Endothelial cell of umbilical vein (primary cell): Measurements from ENCODE around the gene DHRS1. TPM values are rescaled to one million over a fixed set of nuclear protein-coding genes. Genes with fewer than 3 reads are reported as not detected.

ENCODE experiments used
- Bru-seq: library from RNA; stranded (reverse); fragments of 400-500 nt; gene quantifications from one replicate; lab custom pipeline; 2021; lab: Mats Ljungman, UMichigan
- BruChase-seq, 2 experiments: library from RNA; stranded (reverse); fragments of 400-500 nt; gene quantifications; one replicate each; lab custom pipeline; 2021; lab: Mats Ljungman, UMichigan
- BruUV-seq: library from RNA; stranded (reverse); fragments of 400-500 nt; replicated peaks from 2 replicates; lab custom pipeline; 2021; lab: Mats Ljungman, UMichigan
- CTCF ChIA-PET: fragments of 300-600, 350-600 bp; sonication (Branson Sonifier 250); formaldehyde crosslinking; loops from one replicate; lab custom pipeline; 2021; ENCODE audit warnings: antibody characterized with exemption, inconsistent platforms; lab: Charles Lee
- POLR2A ChIA-PET: fragments of 300-600, 350-600 bp; sonication (Branson Sonifier 250); formaldehyde crosslinking; loops from one replicate; lab custom pipeline; 2021; ENCODE audit warnings: antibody characterized with exemption, inconsistent platforms; lab: Charles Lee
- DNase-seq: peaks from one replicate; pipeline ENCODE4 v3.0.0-alpha.2; 2011; ENCODE audit warnings: low read depth, low spot score
- FAIRE-seq: peaks from 2 replicates; lab custom pipeline; 2011; peaks lifted over from hg19 to GRCh38; lab: Jason Lieb, UNC
- H2AFZ ChIP-seq: 2 replicates; pipeline ENCODE4 v1.6.0; 2012; ENCODE audit warnings: low read depth, low read length, control low read depth, inconsistent platforms
- H3K27ac ChIP-seq: 2 replicates; pipeline ENCODE4 v1.5.1; 2011; ENCODE audit warnings: low read depth, mild to moderate bottlenecking, control low read depth, low read length, moderate library complexity; ENCODE audit not compliant: insufficient read depth
- H3K27me3 ChIP-seq, 2 experiments: 2 replicates each; pipeline versions ENCODE4 v1.6.0 to v1.6.1; 2011; ENCODE audit warnings: low read length in 2 of 2, mixed read lengths in 1 of 2; ENCODE audit not compliant: control insufficient read depth in 2 of 2, insufficient read depth in 2 of 2
- H3K36me3 ChIP-seq, 2 experiments: 2 replicates in 1 of 2; 3 replicates in 1 of 2; pipeline ENCODE4 v1.5.1; 2011; ENCODE audit warnings: low read length in 2 of 2, mild to moderate bottlenecking in 1 of 2, moderate library complexity in 1 of 2; ENCODE audit not compliant: control insufficient read depth in 2 of 2, insufficient read depth in 2 of 2; ENCODE audit errors: extremely low read depth in 1 of 2
- H3K4me1 ChIP-seq: 3 replicates; pipeline ENCODE4 v1.5.1; 2011; ENCODE audit warnings: mild to moderate bottlenecking, low read length; ENCODE audit not compliant: control insufficient read depth, insufficient read depth; ENCODE audit errors: extremely low read depth
- H3K4me2 ChIP-seq: 2 replicates; pipeline ENCODE4 v1.6.1; 2011; ENCODE audit warnings: low read length, control low read depth, mixed read lengths; ENCODE audit not compliant: insufficient read depth
- H3K4me3 ChIP-seq, 3 experiments: fragments of 200-600 bp in 1 of 3; sonication (generic), shearing (Covaris generic) in 1 of 3; replicated peaks in 1 of 3; 2 replicates each; pipeline ENCODE4 v1.5.1; 2011 to 2016; ENCODE audit warnings: control low read depth in 3 of 3, low read length in 3 of 3, mild to moderate bottlenecking in 2 of 3, inconsistent platforms in 1 of 3, low read depth in 1 of 3, moderate library complexity in 1 of 3; ENCODE audit not compliant: insufficient read depth in 1 of 3
- H3K79me2 ChIP-seq: 2 replicates; pipeline ENCODE4 v1.6.0; 2012; ENCODE audit warnings: low read length, inconsistent platforms; ENCODE audit not compliant: control insufficient read depth, insufficient read depth
- H3K9ac ChIP-seq: replicated peaks from 2 replicates; pipeline ENCODE3; 2011; ENCODE audit warnings: low read length, control low read depth; ENCODE audit not compliant: insufficient read depth; ENCODE audit errors: extremely low read depth
- H3K9me1 ChIP-seq: replicated peaks from 3 replicates; pipeline ENCODE4 v1.6.0; 2011; ENCODE audit warnings: mild to moderate bottlenecking, low read length; ENCODE audit not compliant: control insufficient read depth, insufficient read depth; ENCODE audit errors: extremely low read depth
- H3K9me3 ChIP-seq: replicated peaks from 2 replicates; pipeline ENCODE4 v1.5.1; 2012; ENCODE audit warnings: low read length, inconsistent platforms; ENCODE audit not compliant: control insufficient read depth, insufficient read depth
- H4K20me1 ChIP-seq: replicated peaks from 2 replicates; pipeline ENCODE3; 2011; ENCODE audit warnings: mild to moderate bottlenecking, low read length; ENCODE audit not compliant: control insufficient read depth, insufficient read depth; ENCODE audit errors: extremely low read depth
- EZH2 ChIP-seq: IDR thresholded peaks from 2 replicates; pipeline ENCODE4 v1.6.1; 2012; ENCODE audit warnings: borderline replicate concordance, low read depth, mild to moderate bottlenecking, moderate library complexity, low read length, inconsistent platforms; ENCODE audit not compliant: severe bottlenecking
- FOS ChIP-seq: IDR thresholded peaks from 2 replicates; pipeline ENCODE4 v1.6.1; 2011; ENCODE audit warnings: mild to moderate bottlenecking, low read length, moderate library complexity, borderline replicate concordance; ENCODE audit not compliant: insufficient read depth
- GATA2 ChIP-seq: IDR thresholded peaks from 2 replicates; pipeline ENCODE4 v1.7.0; 2011; ENCODE audit warnings: low read depth, mild to moderate bottlenecking, moderate library complexity, mixed read lengths, low read length; ENCODE audit not compliant: insufficient read length, insufficient read depth
- JUN ChIP-seq: IDR thresholded peaks from 2 replicates; pipeline ENCODE4 v1.6.1; 2011; ENCODE audit warnings: borderline replicate concordance, low read depth; ENCODE audit not compliant: insufficient read length, insufficient read depth
- MYC ChIP-seq: IDR thresholded peaks from one replicate; pipeline ENCODE4 v1.6.1; 2011; ENCODE audit warnings: mild to moderate bottlenecking, low read depth, low read length
- POLR2A ChIP-seq: IDR thresholded peaks from 2 replicates; pipeline ENCODE4 v1.6.1; 2012; ENCODE audit warnings: low read depth, mild to moderate bottlenecking, control low read depth, low read length
- POLR2AphosphoS5 ChIP-seq: IDR thresholded peaks from 2 replicates; pipeline ENCODE4 v1.6.1; 2012; ENCODE audit warnings: low read depth, mild to moderate bottlenecking, control low read depth, low read length, moderate library complexity; ENCODE audit not compliant: insufficient read depth
- dilution Hi-C: fragments of 300-500 bp; cut with MboI; formaldehyde crosslinking; loops from one replicate; pipeline ENCODE4 v1.15.0; 2019; ENCODE audit warnings: low sequenced_read_pairs; ENCODE audit not compliant: extremely low pct_ligation_motif_present
- intact Hi-C: fragments of 100-400 bp; cut with micrococcal nuclease; formaldehyde crosslinking; loops from one replicate; pipeline ENCODE4 v1.10.0; 2022
- long read RNA-seq: library from polyadenylated mRNA; stranded (forward); transcript quantifications from one replicate; pipeline ENCODE4 v2.0.0, GENCODE V29; 2021
- polyA minus RNA-seq, 3 experiments: library from RNA; depleted of rRNA, polyadenylated mRNA; stranded (reverse); fragments of >200 nt; gene quantifications; 1 replicate in 1 of 3; 2 replicates in 2 of 3; pipeline ENCODE4 v1.2.3, GENCODE V29; 2011
- polyA plus RNA-seq, 4 experiments: library from polyadenylated mRNA; depleted of rRNA in 3 of 4; stranded (reverse) in 3 of 4; unstranded in 1 of 4; fragments of >200 nt; gene quantifications; 2 replicates each; pipeline versions ENCODE4 v1.2.1 to v1.2.3, GENCODE V29; 2011 to 2012; ENCODE audit warnings: missing spikeins in 1 of 4
- total RNA-seq: library from RNA; stranded (reverse); gene quantifications from 2 replicates; pipeline ENCODE4 v1.2.3, GENCODE V29; 2021
- TF ChIP-seq, protein P1 (sequence below), 2 donors: IDR thresholded peaks; 1 replicate in 1 of 2; 2 replicates in 1 of 2; pipeline ENCODE4 v1.5.1; 2011; ENCODE audit warnings: low read length in 2 of 2, mild to moderate bottlenecking in 2 of 2, moderate library complexity in 2 of 2, control low read depth in 1 of 2, inconsistent platforms in 1 of 2, low read depth in 1 of 2; ENCODE audit not compliant: insufficient read depth in 1 of 2; ENCODE audit errors: extremely low read depth in 1 of 2
- TF ChIP-seq, protein P2 (sequence below): IDR thresholded peaks from 2 replicates; pipeline ENCODE4 v1.6.1; 2011; ENCODE audit not compliant: insufficient read depth, insufficient read length

DHRS1 gene
- total RNA-seq (18.0 and 20.0 TPM in 2 replicates), polyA plus RNA-seq (69.5 and 70.2 TPM in 2 replicates), polyA minus RNA-seq (36.1 and 40.7 TPM in 2 replicates), Bru-seq, nascent RNA (percentile 60 among the genes with signal in this experiment), BruChase-seq, experiment 1, labeled RNA remaining after a 6-hour chase (percentile 62 among the genes with signal in this experiment), BruChase-seq, experiment 2, labeled RNA remaining after a 2-hour chase (percentile 72 among the genes with signal in this experiment)
- 35.4 and 35.6 TPM in 2 replicates for polyA plus RNA-seq (2011; cell fraction: cytosol; rRNA removed)
- 74.9 and 85.8 TPM in 2 replicates for polyA plus RNA-seq (2011; cell fraction: nucleus; rRNA removed)
- 23.2 and 25.3 TPM in 2 replicates for polyA plus RNA-seq (2012)
- polyA minus RNA-seq (2011; cell fraction: cytosol; rRNA and poly(A)+ RNA removed) = 17.3 TPM
- 12.4 and 15.2 TPM in 2 replicates for polyA minus RNA-seq (2011; cell fraction: nucleus; rRNA and poly(A)+ RNA removed)
- long read RNA-seq, transcript DHRS1-201 (9 exons, 1,480 nt) = major isoform, 13 of 27 reads
- long read RNA-seq, partial matches to known transcripts = 4 of 27 reads
- long read RNA-seq, other reads (novel, unspliced or antisense) = 7 of 27 reads

DNA sequence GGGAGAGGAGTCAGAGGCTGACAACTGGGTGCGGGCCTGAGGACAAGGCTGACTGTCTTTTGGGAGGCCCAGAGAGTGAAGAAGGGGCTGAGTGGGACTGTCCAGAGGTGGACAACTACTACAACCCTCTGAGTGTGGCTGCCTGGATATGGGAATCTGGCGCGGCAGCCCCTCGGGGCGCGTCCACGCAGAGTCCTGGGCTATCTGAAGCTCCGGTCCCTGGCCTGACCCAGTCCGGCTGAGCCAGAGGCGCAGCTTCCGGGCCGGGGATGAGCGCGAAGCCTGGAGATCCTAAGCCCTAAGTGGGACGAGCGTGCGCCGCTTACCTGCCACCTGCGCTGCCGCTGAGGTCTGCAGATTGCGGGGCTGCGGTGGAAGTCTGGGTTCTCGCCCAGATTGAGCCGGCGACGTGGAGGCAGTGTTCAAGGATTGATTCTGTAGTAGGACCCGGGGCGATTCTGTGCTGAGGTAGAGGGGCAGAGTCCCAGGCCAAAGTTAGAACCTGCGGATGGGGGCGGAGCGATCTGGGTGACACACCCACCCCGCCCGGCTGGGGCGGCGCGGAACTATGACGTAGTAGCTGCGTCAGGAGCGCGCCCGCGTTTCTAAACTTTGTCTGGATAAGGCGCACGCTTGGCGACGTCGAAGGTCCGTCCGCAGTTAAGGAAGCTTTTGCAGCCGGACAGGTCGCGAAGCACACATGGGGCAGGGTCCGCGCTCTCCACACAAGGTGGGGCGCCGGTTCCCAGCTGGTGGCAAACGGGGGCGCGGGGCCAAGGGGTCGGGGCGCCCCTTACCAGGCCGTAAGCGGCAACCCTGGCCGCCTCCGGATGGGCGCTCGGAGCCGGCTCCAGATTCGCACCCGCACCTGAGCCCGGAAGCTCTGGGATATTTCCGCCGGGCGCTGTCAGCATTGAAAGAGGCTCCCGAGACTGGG is at the start of gene DHRS1, which contains the start of gene NOP9:
TSS of gene DHRS1 (minus strand) at position 526 of the 937 bp plus-strand sequence. CDS start 674 bp downstream, outside the sequence.
TSS of gene NOP9 (plus strand) at position 596 of the 937 bp plus-strand sequence. CDS start at position 701, 105 bp downstream.
- BruUV-seq = TSS peak; percentile 50
- peak; percentile 99 for FAIRE-seq
- POLR2A ChIA-PET = interaction anchor here (0.6 to 1.1 kb wide), 2 partner anchors 39 to 57 kb away, joined by 3 to 7 read pairs; partner anchors contain the start of gene TINF2

More for the DNA sequence above, at the start of gene DHRS1, which contains the start of gene NOP9:
- Histone ChIP-seq H3K27me3 (no peaks in the 10 kb centered on the region), H3K79me2 (peaks cover 11% of the 10 kb centered on the region), H3K4me3 (peak within 1 kb of the TSS; percentile 79 to 85 (median 82)), H3K4me2 (peak within 1 kb of the TSS; percentile 90), H3K9me3 (no peaks in the 10 kb centered on the region), H3K9ac (peak within 1 kb of the TSS; percentile 84), H2AFZ (peak within 1 kb of the TSS; percentile 98), H3K27ac (peak within 1 kb of the TSS; percentile 74), H4K20me1 (no peaks in the 10 kb centered on the region), H3K4me1 (peaks cover 22% of the 10 kb centered on the region), H3K9me1 (no peaks in the 10 kb centered on the region), H3K36me3 (peaks cover 5 to 24% of the 10 kb centered on the region in 2 experiments)
- TF ChIP-seq POLR2A = peak; percentile 76
- TF ChIP-seq POLR2AphosphoS5 = peak; percentile 76
- TF ChIP-seq EZH2 = no peak
- TF ChIP-seq, protein P1, sequence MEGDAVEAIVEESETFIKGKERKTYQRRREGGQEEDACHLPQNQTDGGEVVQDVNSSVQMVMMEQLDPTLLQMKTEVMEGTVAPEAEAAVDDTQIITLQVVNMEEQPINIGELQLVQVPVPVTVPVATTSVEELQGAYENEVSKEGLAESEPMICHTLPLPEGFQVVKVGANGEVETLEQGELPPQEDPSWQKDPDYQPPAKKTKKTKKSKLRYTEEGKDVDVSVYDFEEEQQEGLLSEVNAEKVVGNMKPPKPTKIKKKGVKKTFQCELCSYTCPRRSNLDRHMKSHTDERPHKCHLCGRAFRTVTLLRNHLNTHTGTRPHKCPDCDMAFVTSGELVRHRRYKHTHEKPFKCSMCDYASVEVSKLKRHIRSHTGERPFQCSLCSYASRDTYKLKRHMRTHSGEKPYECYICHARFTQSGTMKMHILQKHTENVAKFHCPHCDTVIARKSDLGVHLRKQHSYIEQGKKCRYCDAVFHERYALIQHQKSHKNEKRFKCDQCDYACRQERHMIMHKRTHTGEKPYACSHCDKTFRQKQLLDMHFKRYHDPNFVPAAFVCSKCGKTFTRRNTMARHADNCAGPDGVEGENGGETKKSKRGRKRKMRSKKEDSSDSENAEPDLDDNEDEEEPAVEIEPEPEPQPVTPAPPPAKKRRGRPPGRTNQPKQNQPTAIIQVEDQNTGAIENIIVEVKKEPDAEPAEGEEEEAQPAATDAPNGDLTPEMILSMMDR (IDR thresholded peaks at IDR 0.05; ENCODE audit: extremely low read depth in 1 of 2, insufficient read depth in 1 of 2, low read depth in 1 of 2, low read length in 2 of 2) = no peak
- TF ChIP-seq MYC = no peak
- TF ChIP-seq GATA2 = no peak
- TF ChIP-seq, protein P2, sequence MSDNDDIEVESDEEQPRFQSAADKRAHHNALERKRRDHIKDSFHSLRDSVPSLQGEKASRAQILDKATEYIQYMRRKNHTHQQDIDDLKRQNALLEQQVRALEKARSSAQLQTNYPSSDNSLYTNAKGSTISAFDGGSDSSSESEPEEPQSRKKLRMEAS = peak; percentile 88
- no peak for TF ChIP-seq JUN
- no peak for TF ChIP-seq FOS
- peak; percentile 90 for DNase-seq
- CTCF ChIA-PET = interaction anchor here (0.9 to 5.5 kb wide), 13 partner anchors 10 to 241 kb away, joined by 3 to 199 read pairs (median 12); partner anchors contain the start of genes CHMP4A, CIDEB, IRF9 and LTB4R
- dilution Hi-C loops = no loop called here
- intact Hi-C loops = loop anchor here (1.0 to 5.0 kb wide), 3 partner anchors 28 to 185 kb away; partner anchors contain the start of genes DCAF11, NRL, PSME2 and RABGGTA
